DOHH2 (cell line): ENCODE data around the gene RNF112.

Source experiments
- CTCF ChIP-seq: fragments of 200-600 bp; sonication (generic); IDR thresholded peaks from one replicate; pipeline ENCODE4 v1.5.1; 2014; ENCODE audit warnings: antibody characterized with exemption, mild to moderate bottlenecking, low read depth, low read length; ENCODE audit not compliant: poor library complexity, severe bottlenecking
- EZH2phosphoT487 ChIP-seq: fragments of 200-600 bp; sonication (generic); IDR thresholded peaks from 2 replicates; pipeline ENCODE4 v1.6.1; 2017; ENCODE audit warnings: borderline replicate concordance, mild to moderate bottlenecking, antibody characterized with exemption, low read length, moderate library complexity, mixed read lengths

- TF ChIP-seq CTCF (no peak), EZH2phosphoT487 (no peak)
Observed at GRCh38 chr17:19421926-19422325, 10.9 kb downstream of the RNF112 start.
